Endothelial cell of umbilical vein (primary cell): ENCODE data around the gene IFITM5. TPM values are rescaled to one million over a fixed set of nuclear protein-coding genes. Genes with fewer than 3 reads are reported as not detected.

Experiments
- BruUV-seq: library from RNA; stranded (reverse); fragments of 400-500 nt; replicated peaks from 2 replicates; lab custom pipeline; 2021; lab: Mats Ljungman, UMichigan
- CTCF ChIA-PET: fragments of 300-600, 350-600 bp; sonication (Branson Sonifier 250); formaldehyde crosslinking; loops from one replicate; lab custom pipeline; 2021; ENCODE audit warnings: antibody characterized with exemption, inconsistent platforms; lab: Charles Lee
- POLR2A ChIA-PET: fragments of 300-600, 350-600 bp; sonication (Branson Sonifier 250); formaldehyde crosslinking; loops from one replicate; lab custom pipeline; 2021; ENCODE audit warnings: antibody characterized with exemption, inconsistent platforms; lab: Charles Lee
- DNase-seq: peaks from one replicate; pipeline ENCODE4 v3.0.0-alpha.2; 2011; ENCODE audit warnings: low read depth, low spot score
- FAIRE-seq: peaks from 2 replicates; lab custom pipeline; 2011; peaks lifted over from hg19 to GRCh38; lab: Jason Lieb, UNC
- H2AFZ ChIP-seq: 2 replicates; pipeline ENCODE4 v1.6.0; 2012; ENCODE audit warnings: low read depth, low read length, control low read depth, inconsistent platforms
- H3K27ac ChIP-seq: 2 replicates; pipeline ENCODE4 v1.5.1; 2011; ENCODE audit warnings: low read depth, mild to moderate bottlenecking, control low read depth, low read length, moderate library complexity; ENCODE audit not compliant: insufficient read depth
- H3K27me3 ChIP-seq, 2 experiments: 2 replicates each; pipeline versions ENCODE4 v1.6.0 to v1.6.1; 2011; ENCODE audit warnings: low read length in 2 of 2, mixed read lengths in 1 of 2; ENCODE audit not compliant: control insufficient read depth in 2 of 2, insufficient read depth in 2 of 2
- H3K36me3 ChIP-seq, 2 experiments: 2 replicates in 1 of 2; 3 replicates in 1 of 2; pipeline ENCODE4 v1.5.1; 2011; ENCODE audit warnings: low read length in 2 of 2, mild to moderate bottlenecking in 1 of 2, moderate library complexity in 1 of 2; ENCODE audit not compliant: control insufficient read depth in 2 of 2, insufficient read depth in 2 of 2; ENCODE audit errors: extremely low read depth in 1 of 2
- H3K4me1 ChIP-seq: 3 replicates; pipeline ENCODE4 v1.5.1; 2011; ENCODE audit warnings: mild to moderate bottlenecking, low read length; ENCODE audit not compliant: control insufficient read depth, insufficient read depth; ENCODE audit errors: extremely low read depth
- H3K4me2 ChIP-seq: 2 replicates; pipeline ENCODE4 v1.6.1; 2011; ENCODE audit warnings: low read length, control low read depth, mixed read lengths; ENCODE audit not compliant: insufficient read depth
- H3K4me3 ChIP-seq, 3 experiments: fragments of 200-600 bp in 1 of 3; sonication (generic), shearing (Covaris generic) in 1 of 3; replicated peaks in 1 of 3; 2 replicates each; pipeline ENCODE4 v1.5.1; 2011 to 2016; ENCODE audit warnings: control low read depth in 3 of 3, low read length in 3 of 3, mild to moderate bottlenecking in 2 of 3, inconsistent platforms in 1 of 3, low read depth in 1 of 3, moderate library complexity in 1 of 3; ENCODE audit not compliant: insufficient read depth in 1 of 3
- H3K79me2 ChIP-seq: 2 replicates; pipeline ENCODE4 v1.6.0; 2012; ENCODE audit warnings: low read length, inconsistent platforms; ENCODE audit not compliant: control insufficient read depth, insufficient read depth
- H3K9ac ChIP-seq: replicated peaks from 2 replicates; pipeline ENCODE3; 2011; ENCODE audit warnings: low read length, control low read depth; ENCODE audit not compliant: insufficient read depth; ENCODE audit errors: extremely low read depth
- H3K9me1 ChIP-seq: replicated peaks from 3 replicates; pipeline ENCODE4 v1.6.0; 2011; ENCODE audit warnings: mild to moderate bottlenecking, low read length; ENCODE audit not compliant: control insufficient read depth, insufficient read depth; ENCODE audit errors: extremely low read depth
- H3K9me3 ChIP-seq: replicated peaks from 2 replicates; pipeline ENCODE4 v1.5.1; 2012; ENCODE audit warnings: low read length, inconsistent platforms; ENCODE audit not compliant: control insufficient read depth, insufficient read depth
- H4K20me1 ChIP-seq: replicated peaks from 2 replicates; pipeline ENCODE3; 2011; ENCODE audit warnings: mild to moderate bottlenecking, low read length; ENCODE audit not compliant: control insufficient read depth, insufficient read depth; ENCODE audit errors: extremely low read depth
- EZH2 ChIP-seq: IDR thresholded peaks from 2 replicates; pipeline ENCODE4 v1.6.1; 2012; ENCODE audit warnings: borderline replicate concordance, low read depth, mild to moderate bottlenecking, moderate library complexity, low read length, inconsistent platforms; ENCODE audit not compliant: severe bottlenecking
- FOS ChIP-seq: IDR thresholded peaks from 2 replicates; pipeline ENCODE4 v1.6.1; 2011; ENCODE audit warnings: mild to moderate bottlenecking, low read length, moderate library complexity, borderline replicate concordance; ENCODE audit not compliant: insufficient read depth
- JUN ChIP-seq: IDR thresholded peaks from 2 replicates; pipeline ENCODE4 v1.6.1; 2011; ENCODE audit warnings: borderline replicate concordance, low read depth; ENCODE audit not compliant: insufficient read length, insufficient read depth
- MYC ChIP-seq: IDR thresholded peaks from one replicate; pipeline ENCODE4 v1.6.1; 2011; ENCODE audit warnings: mild to moderate bottlenecking, low read depth, low read length
- POLR2A ChIP-seq: IDR thresholded peaks from 2 replicates; pipeline ENCODE4 v1.6.1; 2012; ENCODE audit warnings: low read depth, mild to moderate bottlenecking, control low read depth, low read length
- POLR2AphosphoS5 ChIP-seq: IDR thresholded peaks from 2 replicates; pipeline ENCODE4 v1.6.1; 2012; ENCODE audit warnings: low read depth, mild to moderate bottlenecking, control low read depth, low read length, moderate library complexity; ENCODE audit not compliant: insufficient read depth
- dilution Hi-C: fragments of 300-500 bp; cut with MboI; formaldehyde crosslinking; loops from one replicate; pipeline ENCODE4 v1.15.0; 2019; ENCODE audit warnings: low sequenced_read_pairs; ENCODE audit not compliant: extremely low pct_ligation_motif_present
- intact Hi-C: fragments of 100-400 bp; cut with micrococcal nuclease; formaldehyde crosslinking; loops from one replicate; pipeline ENCODE4 v1.10.0; 2022
- polyA plus RNA-seq, 4 experiments: library from polyadenylated mRNA; depleted of rRNA in 3 of 4; stranded (reverse) in 3 of 4; unstranded in 1 of 4; fragments of >200 nt; gene quantifications; 2 replicates each; pipeline versions ENCODE4 v1.2.1 to v1.2.3, GENCODE V29; 2011 to 2012; ENCODE audit warnings: missing spikeins in 1 of 4
- total RNA-seq: library from RNA; stranded (reverse); gene quantifications from 2 replicates; pipeline ENCODE4 v1.2.3, GENCODE V29; 2021
- TF ChIP-seq, protein P1 (sequence below), 2 donors: IDR thresholded peaks; 1 replicate in 1 of 2; 2 replicates in 1 of 2; pipeline ENCODE4 v1.5.1; 2011; ENCODE audit warnings: low read length in 2 of 2, mild to moderate bottlenecking in 2 of 2, moderate library complexity in 2 of 2, control low read depth in 1 of 2, inconsistent platforms in 1 of 2, low read depth in 1 of 2; ENCODE audit not compliant: insufficient read depth in 1 of 2; ENCODE audit errors: extremely low read depth in 1 of 2
- TF ChIP-seq, protein P2 (sequence below): IDR thresholded peaks from 2 replicates; pipeline ENCODE4 v1.6.1; 2011; ENCODE audit not compliant: insufficient read depth, insufficient read length

Gene IFITM5
- total and polyA plus RNA-seq, 2 donors (not counting 3 experiments of a cell fraction or from before 2014, with no cell fraction given), result not detected

DNA sequence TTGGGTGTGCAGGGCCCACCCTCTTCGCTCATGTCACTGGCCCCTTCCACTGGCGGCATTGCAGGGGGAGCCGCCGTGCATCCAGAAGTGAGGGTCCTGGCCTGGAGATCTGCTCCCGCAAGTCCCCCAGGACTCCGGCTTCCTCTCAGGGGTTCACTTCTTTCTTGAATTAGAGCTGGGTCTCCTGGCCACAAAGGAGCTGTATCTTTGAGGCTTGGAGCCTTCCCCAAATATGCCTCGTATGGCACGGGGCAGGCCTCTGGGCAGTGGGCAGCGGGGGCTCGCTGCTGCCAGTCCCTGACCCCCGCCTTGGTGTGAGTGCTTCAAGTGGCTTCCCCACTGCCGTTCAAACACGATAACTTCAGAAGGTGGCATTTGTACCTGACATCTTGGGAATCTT, 28.7 kb upstream of the IFITM5 start:
- TF ChIP-seq EZH2 (no peak), FOS (no peak), POLR2AphosphoS5 (no peak), MYC (no peak), JUN (no peak), POLR2A (no peak)
- TF ChIP-seq, protein P1, sequence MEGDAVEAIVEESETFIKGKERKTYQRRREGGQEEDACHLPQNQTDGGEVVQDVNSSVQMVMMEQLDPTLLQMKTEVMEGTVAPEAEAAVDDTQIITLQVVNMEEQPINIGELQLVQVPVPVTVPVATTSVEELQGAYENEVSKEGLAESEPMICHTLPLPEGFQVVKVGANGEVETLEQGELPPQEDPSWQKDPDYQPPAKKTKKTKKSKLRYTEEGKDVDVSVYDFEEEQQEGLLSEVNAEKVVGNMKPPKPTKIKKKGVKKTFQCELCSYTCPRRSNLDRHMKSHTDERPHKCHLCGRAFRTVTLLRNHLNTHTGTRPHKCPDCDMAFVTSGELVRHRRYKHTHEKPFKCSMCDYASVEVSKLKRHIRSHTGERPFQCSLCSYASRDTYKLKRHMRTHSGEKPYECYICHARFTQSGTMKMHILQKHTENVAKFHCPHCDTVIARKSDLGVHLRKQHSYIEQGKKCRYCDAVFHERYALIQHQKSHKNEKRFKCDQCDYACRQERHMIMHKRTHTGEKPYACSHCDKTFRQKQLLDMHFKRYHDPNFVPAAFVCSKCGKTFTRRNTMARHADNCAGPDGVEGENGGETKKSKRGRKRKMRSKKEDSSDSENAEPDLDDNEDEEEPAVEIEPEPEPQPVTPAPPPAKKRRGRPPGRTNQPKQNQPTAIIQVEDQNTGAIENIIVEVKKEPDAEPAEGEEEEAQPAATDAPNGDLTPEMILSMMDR (IDR thresholded peaks at IDR 0.05; ENCODE audit: extremely low read depth in 1 of 2, insufficient read depth in 1 of 2, low read depth in 1 of 2, low read length in 2 of 2), result no peak
- TF ChIP-seq, protein P2, sequence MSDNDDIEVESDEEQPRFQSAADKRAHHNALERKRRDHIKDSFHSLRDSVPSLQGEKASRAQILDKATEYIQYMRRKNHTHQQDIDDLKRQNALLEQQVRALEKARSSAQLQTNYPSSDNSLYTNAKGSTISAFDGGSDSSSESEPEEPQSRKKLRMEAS, result no peak
- intact Hi-C loops, result no loop called here
- Histone ChIP-seq H3K36me3 (no peaks in the 10 kb centered on the region), H3K9ac (no peak overlapping the region), H3K79me2 (no peaks in the 10 kb centered on the region), H2AFZ (no peak overlapping the region), H3K4me2 (no peak overlapping the region), H4K20me1 (no peaks in the 10 kb centered on the region), H3K9me1 (no peaks in the 10 kb centered on the region), H3K4me1 (peaks cover 15% of the 10 kb centered on the region), H3K4me3 (no peak overlapping the region), H3K27ac (no peak overlapping the region), H3K9me3 (no peaks in the 10 kb centered on the region), H3K27me3 (no peaks in the 10 kb centered on the region)
- ChIA-PET CTCF (interaction anchor here (0.9 kb wide), 1 partner anchor 27 kb away, joined by 4 read pairs; no protein-coding TSS in a partner anchor), POLR2A (interaction anchor here (1.0 kb wide), 1 partner anchor 27 kb away, joined by 3 read pairs; no protein-coding TSS in a partner anchor)
- DNase-seq (no peak), FAIRE-seq (no peak)
- BruUV-seq, result no TSS peak
- dilution Hi-C loops, result no loop called here
